Measurements from ENCODE around the gene PLIN1.

GRCh38 chr15:89625716-89626115, 53.5 kb downstream of the PLIN1 start:
- no peak for TF ChIP-seq CTCF (conservative IDR thresholded peaks at IDR 0.05; ENCODE audit: low read depth, low read length)
- no peak for TF ChIP-seq EZH2 (IDR thresholded peaks at IDR 0.05; ENCODE audit: borderline replicate concordance, low read depth, low read length, poor library complexity, severe bottlenecking)
